ENCODE measurements around the gene SMARCAL1.

- no peak for TF ChIP-seq CTCF (IDR thresholded peaks at IDR 0.05)
- no peak for TF ChIP-seq EP300 (IDR thresholded peaks at IDR 0.05)
- TF ChIP-seq POLR2AphosphoS5 (IDR thresholded peaks at IDR 0.05): no peak
Observed at GRCh38 chr2:216493334-216493685, 81.0 kb downstream of the SMARCAL1 start.
